Activated CD4-positive, alpha-beta T cell treated with anti-CD3 and anti-CD28 coated beads, Interleukin-10, Interleukin-2, amounts not matched to agents 100 ng/mL and 50 ng/mL, durations not matched to agents 16 hours and 8 hours (primary cell): ENCODE results near the gene DSP.

ENCODE experiments used
- DNase-seq: peaks from one replicate; pipeline ENCODE4 v3.0.0-alpha.2; 2020

DSP gene

GRCh38 chr6:7541175-7542064 is at the start of gene DSP:
Gene DSP, plus strand, starts transcription at chr6:7541671. Its CDS starts 245 bp downstream, at chr6:7541916.
- peak; percentile 12 for DNase-seq

- DNase-seq: no peak
Observed at GRCh38 chr6:7493866-7494265, 47.6 kb upstream of the DSP start.

GRCh38 chr6:7494638-7495037 is 46.8 kb upstream of the DSP start:
- DNase-seq: no peak

- no peak for DNase-seq
Observed at GRCh38 chr6:7496266-7496875, 45.1 kb upstream of the DSP start.

- DNase-seq: no peak
Observed at GRCh38 chr6:7500752-7501282, 40.7 kb upstream of the DSP start.

- DNase-seq: no peak
Observed at GRCh38 chr6:7502743-7503142, 38.7 kb upstream of the DSP start.

- no peak for DNase-seq
Observed at GRCh38 chr6:7504041-7504440, 37.4 kb upstream of the DSP start.

GRCh38 chr6:7505189-7505699 is 36.2 kb upstream of the DSP start:
- DNase-seq: no peak

- no peak for DNase-seq
Observed at GRCh38 chr6:7507600-7507999, 33.9 kb upstream of the DSP start.

GRCh38 chr6:7512320-7512719 is 29.2 kb upstream of the DSP start:
- DNase-seq: no peak

GRCh38 chr6:7513529-7513928 is 27.9 kb upstream of the DSP start:
- DNase-seq: no peak

- no peak for DNase-seq
Observed at GRCh38 chr6:7515363-7515762, 26.1 kb upstream of the DSP start.

GRCh38 chr6:7518877-7519276 is 22.6 kb upstream of the DSP start:
- no peak for DNase-seq

- DNase-seq: no peak
Observed at GRCh38 chr6:7522873-7523272, 18.6 kb upstream of the DSP start.

- no peak for DNase-seq
Observed at GRCh38 chr6:7523922-7524321, 17.5 kb upstream of the DSP start.

GRCh38 chr6:7526755-7527154 is 14.7 kb upstream of the DSP start:
- no peak for DNase-seq

GRCh38 chr6:7528565-7528964 is 12.9 kb upstream of the DSP start:
- DNase-seq: no peak

- no peak for DNase-seq
Observed at GRCh38 chr6:7529141-7529540, 12.3 kb upstream of the DSP start.

GRCh38 chr6:7532232-7532631 is 9.2 kb upstream of the DSP start:
- no peak for DNase-seq

- DNase-seq: no peak
Observed at GRCh38 chr6:7532821-7533220, 8.7 kb upstream of the DSP start.

- DNase-seq: no peak
Observed at GRCh38 chr6:7534192-7534591, 7.3 kb upstream of the DSP start.

- DNase-seq: no peak
Observed at GRCh38 chr6:7535498-7535897, 6.0 kb upstream of the DSP start.

- DNase-seq: no peak
Observed at GRCh38 chr6:7537565-7538174, 3.8 kb upstream of the DSP start.

- no peak for DNase-seq
Observed at GRCh38 chr6:7538484-7538883, 3.0 kb upstream of the DSP start.
